GM23248 (cell line): Measurements from ENCODE around the gene CPB1. TPM values are rescaled to one million over a fixed set of nuclear protein-coding genes. Genes with fewer than 3 reads are reported as not detected.

Source experiments
- DNase-seq: peaks from one replicate; pipeline ENCODE4 v3.0.0-alpha.2; 2015
- H2AFZ ChIP-seq: fragments of 200-600 bp; sonication (generic); 2 replicates; pipeline ENCODE4 v1.6.1; 2016; ENCODE audit warnings: antibody characterized with exemption
- H3F3A ChIP-seq: fragments of 200-600 bp; sonication (generic); 2 replicates; pipeline ENCODE4 v1.6.1; 2016; ENCODE audit warnings: mild to moderate bottlenecking, antibody characterized with exemption, mixed run types; ENCODE audit not compliant: insufficient read depth
- H3K27ac ChIP-seq: fragments of 200-600 bp; sonication (generic); 2 replicates; pipeline ENCODE4 v1.5.1; 2016; ENCODE audit warnings: mild to moderate bottlenecking
- H3K27me3 ChIP-seq: fragments of 200-600 bp; sonication (generic); replicated peaks from 2 replicates; pipeline ENCODE4 v1.6.1; 2016; ENCODE audit warnings: mild to moderate bottlenecking; ENCODE audit not compliant: insufficient read depth
- H3K36me3 ChIP-seq: fragments of 200-600 bp; sonication (generic); 2 replicates; pipeline ENCODE4 v1.6.1; 2016; ENCODE audit warnings: low read depth, mild to moderate bottlenecking
- H3K4me1 ChIP-seq: fragments of 200-600 bp; sonication (generic); 2 replicates; pipeline ENCODE4 v1.6.1; 2016; ENCODE audit warnings: mild to moderate bottlenecking; ENCODE audit not compliant: insufficient read depth
- H3K4me2 ChIP-seq: fragments of 200-600 bp; sonication (generic); one replicate; pipeline ENCODE4 v1.6.1; 2016; ENCODE audit warnings: mild to moderate bottlenecking; ENCODE audit not compliant: unreplicated experiment
- H3K4me3 ChIP-seq: fragments of 200-600 bp; sonication (generic); 2 replicates; pipeline ENCODE4 v1.5.1; 2016; ENCODE audit warnings: mild to moderate bottlenecking
- H3K79me2 ChIP-seq: fragments of 200-600 bp; sonication (generic); 2 replicates; pipeline ENCODE4 v1.6.1; 2016; ENCODE audit warnings: mild to moderate bottlenecking; ENCODE audit not compliant: insufficient read depth
- H3K9ac ChIP-seq: fragments of 200-600 bp; sonication (generic); 2 replicates; pipeline ENCODE4 v1.6.1; 2016; ENCODE audit warnings: mild to moderate bottlenecking
- H3K9me2 ChIP-seq: fragments of 200-600 bp; sonication (generic); 2 replicates; pipeline ENCODE4 v1.6.1; 2016; ENCODE audit warnings: mixed run types, mild to moderate bottlenecking, moderate library complexity; ENCODE audit not compliant: insufficient read depth
- H3K9me3 ChIP-seq: fragments of 200-600 bp; sonication (generic); one replicate; pipeline ENCODE4 v1.6.1; 2017; ENCODE audit warnings: low read depth
- H4K20me1 ChIP-seq: fragments of 200-600 bp; sonication (generic); 2 replicates; pipeline ENCODE4 v1.6.0; 2016; ENCODE audit not compliant: insufficient read depth
- EZH2 ChIP-seq: fragments of 200-600 bp; sonication (generic); IDR thresholded peaks from 2 replicates; pipeline ENCODE4 v1.6.1; 2018; ENCODE audit warnings: antibody characterized with exemption, mild to moderate bottlenecking; ENCODE audit not compliant: insufficient read depth, poor library complexity, severe bottlenecking
- EZH2phosphoT487 ChIP-seq: fragments of 200-600 bp; sonication (generic); IDR thresholded peaks from 2 replicates; pipeline ENCODE4 v1.6.1; 2018; ENCODE audit warnings: antibody characterized with exemption, moderate library complexity, mild to moderate bottlenecking, low read depth; ENCODE audit not compliant: insufficient read depth
- WGBS, 2 experiments: methylation state at CpG; one replicate each; pipeline ENCODE4 v1.1.6; 2015 to 2017; ENCODE audit warnings: low lambda C conversion rate in 2 of 2, low coverage in 1 of 2; ENCODE audit errors: missing lambda C conversion rate in 2 of 2; 5-methylcytosine and 5-hydroxymethylcytosine counted together
- in situ Hi-C: fragments of 300-500 bp; cut with MboI; formaldehyde crosslinking; loops from 2 replicates; pipeline ENCODE4 v1.15.0; 2020
- polyA plus RNA-seq: library from polyadenylated mRNA; unstranded; fragments of >200 nt; fragmentation: Nextera tagmentation; extraction: Ambion mirVana; gene quantifications from 2 replicates; pipeline ENCODE4 v1.2.1, GENCODE V29; 2016
- total RNA-seq: library from RNA; depleted of rRNA; stranded (reverse); fragments of >200 nt; shearing (Covaris generic); gene quantifications from 2 replicates; pipeline ENCODE4 v1.2.3, GENCODE V29; 2014

Gene CPB1
- total and polyA plus RNA-seq, 2 experiments from 2014 or later = not detected

- Histone ChIP-seq H3K79me2 (no peaks in the 10 kb centered on the region), H2AFZ (no peak overlapping the region), H3K9me3 (no peaks in the 10 kb centered on the region), H3K9me2 (no peaks in the 10 kb centered on the region), H3K4me1 (peaks cover 20% of the 10 kb centered on the region), H3K27me3 (no peaks in the 10 kb centered on the region), H4K20me1 (no peaks in the 10 kb centered on the region), H3K4me2 (no peak overlapping the region), H3K4me3 (no peak overlapping the region), H3K27ac (no peak overlapping the region), H3K36me3 (no peaks in the 10 kb centered on the region), H3F3A (no peaks in the 10 kb centered on the region), H3K9ac (no peak overlapping the region)
- no peak for TF ChIP-seq EZH2phosphoT487
- TF ChIP-seq EZH2 = no peak
- WGBS, 2 experiments = 97 to 100% methylated on average over 1 of the region's 1 CpG
- DNase-seq = no peak
- in situ Hi-C loops = no loop called here
Measured at GRCh38 chr3:148883163-148883562, 55.6 kb downstream of the CPB1 start.

- in situ Hi-C loops = no loop called here
- Histone ChIP-seq H3K79me2 (no peaks in the 10 kb centered on the region), H3K4me1 (peaks cover 20% of the 10 kb centered on the region), H3K27ac (no peak overlapping the region), H4K20me1 (no peaks in the 10 kb centered on the region), H3K4me2 (no peak overlapping the region), H3K9me2 (no peaks in the 10 kb centered on the region), H3K9me3 (no peaks in the 10 kb centered on the region), H3K9ac (no peak overlapping the region), H2AFZ (no peak overlapping the region), H3F3A (no peaks in the 10 kb centered on the region), H3K36me3 (no peaks in the 10 kb centered on the region), H3K4me3 (no peak overlapping the region), H3K27me3 (no peaks in the 10 kb centered on the region)
- TF ChIP-seq EZH2phosphoT487 = no peak
- no peak for TF ChIP-seq EZH2
- DNase-seq = peak; percentile 46
Measured at GRCh38 chr3:148884261-148884660, 56.6 kb downstream of the CPB1 start.

DNA sequence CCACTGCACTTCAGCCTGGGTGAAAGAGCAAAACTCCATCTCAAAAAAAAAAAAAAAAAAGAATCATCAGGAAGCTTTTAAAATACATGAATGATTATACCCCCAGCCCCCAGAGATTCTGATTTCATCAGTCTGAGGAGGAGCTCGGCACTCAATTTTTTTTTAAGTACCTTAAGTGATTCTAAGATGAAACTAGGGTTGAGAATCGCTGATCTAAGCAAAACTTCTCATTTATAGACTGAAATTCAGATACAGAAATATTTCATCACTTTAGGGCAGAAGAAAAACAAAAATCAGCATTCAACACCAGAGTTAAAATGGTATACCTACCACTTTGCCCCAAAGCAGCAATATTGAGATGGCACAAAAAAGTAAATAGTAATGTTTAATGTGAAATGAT lies 62.2 kb downstream of the CPB1 start:
- TF ChIP-seq EZH2 (no peak), EZH2phosphoT487 (no peak)
- in situ Hi-C loops = no loop called here

DNA sequence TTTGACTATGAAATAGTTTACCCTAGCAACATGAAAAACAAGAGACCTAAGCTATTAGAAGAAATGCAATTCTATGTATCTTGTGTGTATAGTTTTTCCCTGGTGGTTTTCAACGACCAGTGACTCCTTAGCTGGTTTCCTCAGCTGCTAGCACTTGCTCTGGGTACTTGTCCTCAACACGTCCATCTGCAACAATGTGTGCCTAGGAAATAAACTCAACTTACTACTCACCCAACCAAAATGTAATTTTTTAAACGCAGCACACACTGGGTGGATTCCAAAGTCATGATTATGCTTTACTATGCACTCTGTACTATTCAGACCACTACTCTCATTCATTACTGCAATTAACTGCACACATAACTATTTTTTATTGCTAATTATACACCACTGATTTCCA lies 68.5 kb downstream of the CPB1 start:
- no peak overlapping the region for H3K4me3 ChIP-seq
- no peaks in the 10 kb centered on the region for H3K9me3 ChIP-seq
- H4K20me1 ChIP-seq = no peaks in the 10 kb centered on the region
- H3K4me1 ChIP-seq = peaks cover under 1% of the 10 kb centered on the region; the same call in 1 of the 2 replicates
- no peak overlapping the region for H2AFZ ChIP-seq
- no peak overlapping the region for H3K4me2 ChIP-seq
- no peak for DNase-seq
- no peak overlapping the region for H3K27ac ChIP-seq
- no peaks in the 10 kb centered on the region for H3K9me2 ChIP-seq
- TF ChIP-seq EZH2 (no peak), EZH2phosphoT487 (no peak)
- in situ Hi-C loops = no loop called here
- H3F3A ChIP-seq = peaks cover 3% of the 10 kb centered on the region
- H3K9ac ChIP-seq = no peak overlapping the region
- 72 to 75% methylated on average over 3 of the region's 3 CpGs for WGBS, 2 experiments
- H3K27me3 ChIP-seq = no peaks in the 10 kb centered on the region
- no peaks in the 10 kb centered on the region for H3K79me2 ChIP-seq
- no peaks in the 10 kb centered on the region for H3K36me3 ChIP-seq

More for the DNA sequence above, 62.2 kb downstream of the CPB1 start:
- no peaks in the 10 kb centered on the region for H3K36me3 ChIP-seq
- H4K20me1 ChIP-seq = no peaks in the 10 kb centered on the region
- H3K79me2 ChIP-seq = no peaks in the 10 kb centered on the region
- no peak overlapping the region for H3K4me3 ChIP-seq
- H3K9me2 ChIP-seq = no peaks in the 10 kb centered on the region
- DNase-seq = no peak
- H3F3A ChIP-seq = no peaks in the 10 kb centered on the region
- H3K4me2 ChIP-seq = no peak overlapping the region
- no peak overlapping the region for H3K9ac ChIP-seq
- no peaks in the 10 kb centered on the region for H3K9me3 ChIP-seq
- H3K27me3 ChIP-seq = no peaks in the 10 kb centered on the region
- WGBS, 2 experiments = 81 to 85% methylated on average over 2 of the region's 2 CpGs
- H3K4me1 ChIP-seq = no peaks in the 10 kb centered on the region
- H2AFZ ChIP-seq = no peak overlapping the region
- H3K27ac ChIP-seq = no peak overlapping the region
